Measurements from ENCODE around the gene DNAL1. TPM values are rescaled to one million over a fixed set of nuclear protein-coding genes. Genes with fewer than 3 reads are reported as not detected.

Gene DNAL1
- total and polyA plus RNA-seq, 10 of the 15 experiments (the other 5 are each of a cell fraction or from before 2014, with no cell fraction given): 2.4 to 18.2 (median 7.4) TPM

- no peak overlapping the region for H3K4me2 ChIP-seq (ENCODE audit: control insufficient read depth, insufficient read depth)
- H2AFZ ChIP-seq (ENCODE audit: control insufficient read depth, low read depth, low read length): no peak overlapping the region
- in situ Hi-C loops (cut with MboI): loop anchor here (5.0 to 25.0 kb wide), 2 partner anchors 87 to 297 kb away; no protein-coding TSS in a partner anchor
- H3K27me3 ChIP-seq (replicated peaks in 1 of 2; ENCODE audit: control insufficient read depth in 2 of 2, insufficient read depth in 2 of 2, low read length in 1 of 2): no peaks in the 10 kb centered on the region
- FAIRE-seq (no peak), ATAC-seq (no peak), DNase-seq (ENCODE audit: low read depth, low spot score) (no peak)
- SMC1A ChIA-PET (ENCODE audit: uncharacterized antibody, unreplicated experiment): interaction anchor here (5.5 kb wide), 1 partner anchor 11 kb away, joined by 32 read pairs; no protein-coding TSS in a partner anchor
- H3K4me1 ChIP-seq (ENCODE audit: control insufficient read depth, insufficient read depth, low read length): peaks cover 42% of the 10 kb centered on the region
- H3K9ac ChIP-seq (ENCODE audit: control insufficient read depth, insufficient read depth, low read length): no peak overlapping the region
- CTCF ChIA-PET: interaction anchor here (1.6 to 21.0 kb wide), 3 partner anchors 11 to 83 kb away, joined by 7 to 288 read pairs (median 95); a partner anchor contains a TSS
- H4K20me1 ChIP-seq (ENCODE audit: control insufficient read depth, insufficient read depth): peaks cover 21% of the 10 kb centered on the region
- no peaks in the 10 kb centered on the region for H3K9me3 ChIP-seq (replicated peaks; ENCODE audit: control insufficient read depth, insufficient read depth, low read length)
- H3K36me3 ChIP-seq (ENCODE audit: control insufficient read depth in 2 of 2, insufficient read depth in 2 of 2, low read length in 1 of 2): peaks cover 27 to 42% of the 10 kb centered on the region in 2 experiments
- POLR2A ChIA-PET: interaction anchor here (1.3 to 6.7 kb wide), 2 partner anchors 11 to 13 kb away, joined by 3 to 54 read pairs; no protein-coding TSS in a partner anchor
- H3K79me2 ChIP-seq (ENCODE audit: control insufficient read depth, insufficient read depth, low read length): peaks cover 69% of the 10 kb centered on the region
- no TSS peak for BruUV-seq (replicated peaks)
- H3K4me3 ChIP-seq: no peak overlapping the region
- WGBS (ENCODE audit: insufficient coverage, insufficient replicate concordance, low lambda C conversion rate, missing lambda C conversion rate): 87% methylated on average over 12 of the region's 12 CpGs
- RAD21 ChIA-PET (ENCODE audit: unreplicated experiment): interaction anchor here (1.4 to 8.5 kb wide), 4 partner anchors 11 to 87 kb away, joined by 5 to 114 read pairs (median 22); a partner anchor contains a TSS
- intact Hi-C loops (cut with micrococcal nuclease; ENCODE audit: unreplicated experiment): no loop called here
- TF ChIP-seq HDGF (IDR thresholded peaks at IDR 0.05) (no peak), PKNOX1 (IDR thresholded peaks at IDR 0.05) (no peak), REST (IDR thresholded peaks at IDR 0.05; ENCODE audit: low read depth, low read length) (no peak), IRF3 (IDR thresholded peaks at IDR 0.05) (no peak), ELK1 (IDR thresholded peaks at IDR 0.05; ENCODE audit: low read depth, low read length) (no peak), FOXM1 (IDR thresholded peaks at IDR 0.05; ENCODE audit: low read depth, low read length) (no peak), WRNIP1 (IDR thresholded peaks at IDR 0.05; ENCODE audit: borderline replicate concordance, low read depth, low read length) (no peak), CHD4 (IDR thresholded peaks at IDR 0.05) (no peak), TARDBP (IDR thresholded peaks at IDR 0.05; ENCODE audit: borderline replicate concordance) (no peak), JUNB (IDR thresholded peaks at IDR 0.05) (no peak), ZNF217 (IDR thresholded peaks at IDR 0.05) (no peak), MEF2A (IDR thresholded peaks at IDR 0.05; ENCODE audit: insufficient read depth, low read depth, low read length) (no peak), PAX5 (IDR thresholded peaks at IDR 0.05; ENCODE audit: borderline replicate concordance, low read depth, low read length) (no peak), TBL1XR1 (IDR thresholded peaks at IDR 0.05; ENCODE audit: low read depth, low read length) (no peak)
- H3K27ac ChIP-seq (ENCODE audit: control insufficient read depth, insufficient read depth): no peak overlapping the region
These were observed 95.3 kb downstream of the DNAL1 start for GRCh38 chr14:73739899-73740617.

Data from GM12878 (cell line).